T-cell (primary cell): ENCODE data around the gene OR52E4. TPM values are rescaled to one million over a fixed set of nuclear protein-coding genes. Genes with fewer than 3 reads are reported as not detected.

ENCODE experiments used
- ATAC-seq, 4 experiments: fragments of 200-7000 bp in 3 of 4; fragments of 150-1000 bp in 1 of 4; cut with Tn5 transposase; replicated peaks in 1 of 4; 1 replicate in 3 of 4; 2 replicates in 1 of 4; pipeline ENCODE4 v1.10.0; 2021; ENCODE audit warnings: moderate library complexity in 3 of 4, mild to moderate bottlenecking in 2 of 4, moderate number of reproducible peaks in 1 of 4
- CTCF ChIA-PET, 2 donors: fragments of 300-600 bp; sonication (Branson Sonifier 250); formaldehyde crosslinking; loops; one replicate each; lab custom pipeline; 2022; ENCODE audit warnings: antibody characterized with exemption in 2 of 2; lab: Charles Lee
- POLR2A ChIA-PET, 2 donors: fragments of 300-600 bp; sonication (Branson Sonifier 250); formaldehyde crosslinking; loops; one replicate each; lab custom pipeline; 2022; ENCODE audit warnings: antibody characterized with exemption in 2 of 2; lab: Charles Lee
- DNase-seq, 35 experiments: peaks; one replicate each; pipeline versions ENCODE4 v3.0.0 to v3.0.0-alpha.2; 2013 to 2023
- H3K27ac ChIP-seq: one replicate; pipeline ENCODE4 v1.5.1; 2013; ENCODE audit warnings: low read length
- H3K27me3 ChIP-seq, 2 experiments: replicated peaks in 1 of 2; 1 replicate in 1 of 2; 2 replicates in 1 of 2; pipeline versions ENCODE4 v1.6.1 to v1.7.0; 2013; ENCODE audit warnings: low read length in 1 of 2, mixed read lengths in 1 of 2; ENCODE audit not compliant: control insufficient read depth in 2 of 2, insufficient read depth in 2 of 2; ENCODE audit errors: extremely low read depth in 1 of 2
- H3K36me3 ChIP-seq, 2 donors: 1 replicate in 1 of 2; 2 replicates in 1 of 2; pipeline versions ENCODE4 v1.6.1 to v1.7.0; 2013; ENCODE audit warnings: low read length in 1 of 2; ENCODE audit not compliant: control insufficient read depth in 2 of 2, insufficient read depth in 1 of 2; ENCODE audit errors: extremely low read depth in 1 of 2
- H3K4me1 ChIP-seq, 2 experiments: 1 replicate in 1 of 2; 2 replicates in 1 of 2; pipeline versions ENCODE4 v1.6.1 to v1.7.0; 2013; ENCODE audit warnings: low read length in 2 of 2, mixed read lengths in 1 of 2; ENCODE audit not compliant: insufficient read depth in 2 of 2, control insufficient read depth in 1 of 2; ENCODE audit errors: extremely low read depth in 1 of 2
- H3K4me3 ChIP-seq, 2 donors: 1 replicate in 1 of 2; 2 replicates in 1 of 2; pipeline versions ENCODE4 v1.5.1 to v1.7.0; 2013; ENCODE audit warnings: mild to moderate bottlenecking in 2 of 2, low read length in 1 of 2, moderate library complexity in 1 of 2; ENCODE audit not compliant: control insufficient read depth in 1 of 2; ENCODE audit errors: extremely low read depth in 1 of 2
- H3K9me3 ChIP-seq: 2 replicates; pipeline ENCODE4 v1.7.0; 2013
- H3K27ac Mint-ChIP-seq, 2 donors: one replicate each; pipeline ENCODE4 v1.8.0; 2020 to 2021; ENCODE audit warnings: mild to moderate bottlenecking in 2 of 2, mixed read lengths in 2 of 2
- H3K27me3 Mint-ChIP-seq, 2 donors: one replicate each; pipeline ENCODE4 v1.8.0; 2021 to 2022; ENCODE audit warnings: mixed read lengths in 2 of 2
- H3K36me3 Mint-ChIP-seq: one replicate; pipeline ENCODE4 v1.8.0; 2021; ENCODE audit warnings: mixed read lengths
- H3K4me1 Mint-ChIP-seq, 3 donors: one replicate each; pipeline ENCODE4 v1.8.0; 2020 to 2022; ENCODE audit warnings: mixed read lengths in 3 of 3, mild to moderate bottlenecking in 1 of 3
- H3K4me3 Mint-ChIP-seq, 3 donors: one replicate each; pipeline ENCODE4 v1.8.0; 2020 to 2022; ENCODE audit warnings: mild to moderate bottlenecking in 3 of 3, mixed read lengths in 3 of 3, moderate library complexity in 3 of 3
- H3K9me3 Mint-ChIP-seq, 3 donors: one replicate each; pipeline ENCODE4 v1.8.0; 2020 to 2022; ENCODE audit warnings: mixed read lengths in 3 of 3
- WGBS: methylation state at CpG from one replicate; pipeline ENCODE4 v1.1.5; 2013; ENCODE audit warnings: missing lambda C conversion rate; ENCODE audit not compliant: insufficient coverage; 5-methylcytosine and 5-hydroxymethylcytosine counted together
- total RNA-seq, 35 experiments: library from RNA in 6 of 35; stranded (reverse) in 6 of 35; fragments of 120-200 nt in 1 of 35; gene quantifications; one replicate each; pipeline versions ENCODE4 v1.2.1 to v1.2.4 and lab custom pipeline; 2013 to 2026

Gene OR52E4
- total RNA-seq, 5 donors from 2014 or later (not counting 1 experiment from before 2014, with no cell fraction given) = not detected

GRCh38 chr11:5887661-5888060 is 7.2 kb downstream of the OR52E4 start:
- no peak overlapping the region for H3K27ac Mint-ChIP-seq
- POLR2A ChIA-PET = interaction anchor here in 1 of 2 donors (0.6 kb wide), 1 partner anchor 977 kb away, joined by 4 read pairs; no protein-coding TSS in a partner anchor
- no peaks in the 10 kb centered on the region for H3K36me3 Mint-ChIP-seq

GRCh38 chr11:5891216-5891800 is 10.9 kb downstream of the OR52E4 start:
- 100% methylated on average over 1 of the region's 4 CpGs for WGBS
- ATAC-seq = no peak
- Mint-ChIP-seq H3K9me3 (no peaks in the 10 kb centered on the region), H3K4me3 (no peak overlapping the region), H3K36me3 (no peaks in the 10 kb centered on the region), H3K4me1 (no peaks in the 10 kb centered on the region), H3K27ac (no peak overlapping the region), H3K27me3 (peaks cover 11 to 12% of the 10 kb centered on the region in 2 donors)
- Histone ChIP-seq H3K4me1 (no peaks in the 10 kb centered on the region), H3K9me3 (no peaks in the 10 kb centered on the region), H3K4me3 (no peak overlapping the region), H3K36me3 (no peaks in the 10 kb centered on the region), H3K27me3 (peaks cover 0 to 2% of the 10 kb centered on the region in 2 experiments), H3K27ac (no peak overlapping the region)
- POLR2A ChIA-PET = no interaction called here
- CTCF ChIA-PET = interaction anchor here in 1 of 2 donors (0.6 to 1.4 kb wide), 7 partner anchors 207 to 1254 kb away, joined by 3 to 13 read pairs (median 4); partner anchors contain the start of genes OR51D1 and TRIM5
- DNase-seq = peak in 1 of 35 experiments; percentile 12

More at GRCh38 chr11:5887661-5888060, 7.2 kb downstream of the OR52E4 start:
- no peaks in the 10 kb centered on the region for H3K4me1 ChIP-seq
- WGBS = no CpG with 5 or more reads among the region's 1 CpG
- H3K36me3 ChIP-seq = no peaks in the 10 kb centered on the region
- H3K27me3 ChIP-seq = no peaks in the 10 kb centered on the region
- Mint-ChIP-seq H3K9me3 (no peaks in the 10 kb centered on the region), H3K4me1 (no peaks in the 10 kb centered on the region), H3K4me3 (no peak overlapping the region), H3K27me3 (peaks cover 7 to 12% of the 10 kb centered on the region in 2 donors)
- H3K4me3 ChIP-seq = no peak overlapping the region
- CTCF ChIA-PET = interaction anchor here (0.6 kb wide), 3 partner anchors 8 to 955 kb away, joined by 3 to 7 read pairs (median 3); no protein-coding TSS in a partner anchor
- H3K27ac ChIP-seq = no peak overlapping the region
- ATAC-seq = no peak
- DNase-seq = no peak
- no peaks in the 10 kb centered on the region for H3K9me3 ChIP-seq

- Mint-ChIP-seq H3K27ac (no peak within 1 kb of the TSS), H3K36me3 (no peaks in the 10 kb centered on the region), H3K4me3 (no peak within 1 kb of the TSS), H3K27me3 (peaks cover 3 to 12% of the 10 kb centered on the region in 2 donors), H3K9me3 (no peaks in the 10 kb centered on the region), H3K4me1 (no peaks in the 10 kb centered on the region)
- H3K36me3 ChIP-seq = no peaks in the 10 kb centered on the region
- H3K4me1 ChIP-seq = no peaks in the 10 kb centered on the region
- H3K27ac ChIP-seq = no peak within 1 kb of the TSS
- DNase-seq (no peak), ATAC-seq (no peak)
- ChIA-PET POLR2A (no interaction called here), CTCF (no interaction called here)
- no peaks in the 10 kb centered on the region for H3K9me3 ChIP-seq
- 100% methylated on average over 2 of the region's 3 CpGs for WGBS
- H3K4me3 ChIP-seq = no peak within 1 kb of the TSS
- H3K27me3 ChIP-seq = peaks cover 0 to 2% of the 10 kb centered on the region in 2 experiments
These were observed 12.5 kb downstream of the OR52E4 start, which contains the start of gene OR52E5 for GRCh38 chr11:5892908-5893307. Gene OR52E5, plus strand, starts transcription at chr11:5893208. Its CDS starts 7,569 bp downstream, at chr11:5900777.

GRCh38 chr11:5899534-5899933 is 19.1 kb downstream of the OR52E4 start:
- Mint-ChIP-seq H3K9me3 (no peaks in the 10 kb centered on the region), H3K36me3 (no peaks in the 10 kb centered on the region), H3K27me3 (peaks cover 3 to 5% of the 10 kb centered on the region in 2 donors), H3K4me1 (no peaks in the 10 kb centered on the region), H3K4me3 (no peak overlapping the region), H3K27ac (no peak overlapping the region)
- ATAC-seq (no peak), DNase-seq (no peak)
- Histone ChIP-seq H3K36me3 (no peaks in the 10 kb centered on the region), H3K9me3 (no peaks in the 10 kb centered on the region), H3K27ac (no peak overlapping the region), H3K27me3 (peaks cover 0 to 2% of the 10 kb centered on the region in 2 experiments), H3K4me1 (no peaks in the 10 kb centered on the region), H3K4me3 (no peak overlapping the region)
- CTCF ChIA-PET = no interaction called here
- 63% methylated on average over 1 of the region's 2 CpGs for WGBS
- POLR2A ChIA-PET = no interaction called here

GRCh38 chr11:5910540-5910939 is 30.1 kb downstream of the OR52E4 start:
- Mint-ChIP-seq H3K27me3 (peaks cover 22 to 31% of the 10 kb centered on the region in 2 donors), H3K4me3 (no peak overlapping the region)

GRCh38 chr11:5922749-5923426 is 42.5 kb downstream of the OR52E4 start:
- Histone ChIP-seq H3K4me3 (no peak overlapping the region), H3K36me3 (no peaks in the 10 kb centered on the region), H3K9me3 (no peaks in the 10 kb centered on the region), H3K4me1 (no peaks in the 10 kb centered on the region), H3K27ac (no peak overlapping the region), H3K27me3 (no peaks in the 10 kb centered on the region)
- 82% methylated on average over 1 of the region's 2 CpGs for WGBS
- ATAC-seq (no peak), DNase-seq (no peak)
- H3K4me3 Mint-ChIP-seq = no peak overlapping the region
- H3K36me3 Mint-ChIP-seq = no peaks in the 10 kb centered on the region
- H3K9me3 Mint-ChIP-seq = peaks cover 0 to 26% (median 3%) of the 10 kb centered on the region in 3 donors
- ChIA-PET POLR2A (no interaction called here), CTCF (no interaction called here)
- H3K4me1 Mint-ChIP-seq = no peaks in the 10 kb centered on the region
- no peaks in the 10 kb centered on the region for H3K27me3 Mint-ChIP-seq
- no peak overlapping the region for H3K27ac Mint-ChIP-seq

More at GRCh38 chr11:5910540-5910939, 30.1 kb downstream of the OR52E4 start:
- H3K36me3 ChIP-seq = no peaks in the 10 kb centered on the region
- ATAC-seq (no peak), DNase-seq (no peak)
- Mint-ChIP-seq H3K9me3 (peaks cover 0 to 1% (median 0%) of the 10 kb centered on the region in 3 donors), H3K4me1 (no peaks in the 10 kb centered on the region), H3K36me3 (no peaks in the 10 kb centered on the region), H3K27ac (no peak overlapping the region)
- WGBS = 65% methylated on average over 2 of the region's 2 CpGs
- H3K9me3 ChIP-seq = no peaks in the 10 kb centered on the region
- H3K27me3 ChIP-seq = peaks cover 0 to 10% of the 10 kb centered on the region in 2 experiments
- no peak overlapping the region for H3K27ac ChIP-seq
- CTCF ChIA-PET = no interaction called here
- H3K4me1 ChIP-seq = no peaks in the 10 kb centered on the region
- H3K4me3 ChIP-seq = no peak overlapping the region
- POLR2A ChIA-PET = no interaction called here
